CD1c-positive myeloid dendritic cell (primary cell): ENCODE measurements around the gene PLXNA4.

Experiments
- DNase-seq: peaks from one replicate; pipeline ENCODE4 v3.0.0-alpha.2; 2016; ENCODE audit errors: extremely low spot score

Gene PLXNA4

GRCh38 chr7:132263151-132263550, 313.1 kb downstream of the PLXNA4 start:
- no peak for DNase-seq

GRCh38 chr7:132262160-132262470, 314.2 kb downstream of the PLXNA4 start:
- no peak for DNase-seq

- no peak for DNase-seq
Measured at GRCh38 chr7:132261327-132262159, 314.7 kb downstream of the PLXNA4 start.

- DNase-seq = no peak
Measured at GRCh38 chr7:132258231-132258630, 318.0 kb downstream of the PLXNA4 start.

GRCh38 chr7:132257253-132257652, 319.0 kb downstream of the PLXNA4 start:
- DNase-seq = no peak

GRCh38 chr7:132256721-132257212, 319.5 kb downstream of the PLXNA4 start:
- DNase-seq = no peak

- no peak for DNase-seq
Measured at GRCh38 chr7:132255898-132256297, 320.4 kb downstream of the PLXNA4 start.

GRCh38 chr7:132255115-132255797, 321.0 kb downstream of the PLXNA4 start:
- no peak for DNase-seq

- DNase-seq = no peak
Measured at GRCh38 chr7:132254455-132254854, 321.8 kb downstream of the PLXNA4 start.

- DNase-seq = no peak
Measured at GRCh38 chr7:132252793-132253100, 323.5 kb downstream of the PLXNA4 start.

- DNase-seq = no peak
Measured at GRCh38 chr7:132251327-132251659, 325.0 kb downstream of the PLXNA4 start.

- no peak for DNase-seq
Measured at GRCh38 chr7:132250480-132251326, 325.6 kb downstream of the PLXNA4 start.

GRCh38 chr7:132249256-132249971, 326.9 kb downstream of the PLXNA4 start:
- DNase-seq = no peak

GRCh38 chr7:132248841-132249240, 327.4 kb downstream of the PLXNA4 start:
- no peak for DNase-seq

GRCh38 chr7:132247995-132248618, 328.2 kb downstream of the PLXNA4 start:
- DNase-seq = no peak

- DNase-seq = no peak
Measured at GRCh38 chr7:132246591-132246990, 329.7 kb downstream of the PLXNA4 start.

- no peak for DNase-seq
Measured at GRCh38 chr7:132245539-132245938, 330.7 kb downstream of the PLXNA4 start.

GRCh38 chr7:132244903-132245480, 331.3 kb downstream of the PLXNA4 start:
- DNase-seq = no peak

GRCh38 chr7:132243463-132243862, 332.8 kb downstream of the PLXNA4 start:
- DNase-seq = no peak

GRCh38 chr7:132243051-132243450, 333.2 kb downstream of the PLXNA4 start:
- no peak for DNase-seq

- DNase-seq = no peak
Measured at GRCh38 chr7:132242192-132242812, 334.0 kb downstream of the PLXNA4 start.
